HG03025 (cell line): Measurements from ENCODE around the gene B3GNT7.
"Not testable (repeated sequence)": the region's sequence is repeated elsewhere in the genome, so short reads cannot be mapped to it uniquely, and the experiment has no call there.

ENCODE experiments used
- ATAC-seq: cut with Tn5 transposase; IDR thresholded peaks from one replicate; pipeline ENCODE4 v1.9.1; 2021; ENCODE audit warnings: mild to moderate bottlenecking, moderate library complexity; ENCODE audit not compliant: unreplicated experiment, low FRiP score

Gene B3GNT7

GRCh38 chr2:231399046-231399852, 3.7 kb downstream of the B3GNT7 start:
- no peak for ATAC-seq

- ATAC-seq = no peak
Observed at GRCh38 chr2:231399853-231400680, 4.6 kb downstream of the B3GNT7 start.

- ATAC-seq = not testable (repeated sequence)
Observed at GRCh38 chr2:231400681-231401080, 5.2 kb downstream of the B3GNT7 start.

DNA sequence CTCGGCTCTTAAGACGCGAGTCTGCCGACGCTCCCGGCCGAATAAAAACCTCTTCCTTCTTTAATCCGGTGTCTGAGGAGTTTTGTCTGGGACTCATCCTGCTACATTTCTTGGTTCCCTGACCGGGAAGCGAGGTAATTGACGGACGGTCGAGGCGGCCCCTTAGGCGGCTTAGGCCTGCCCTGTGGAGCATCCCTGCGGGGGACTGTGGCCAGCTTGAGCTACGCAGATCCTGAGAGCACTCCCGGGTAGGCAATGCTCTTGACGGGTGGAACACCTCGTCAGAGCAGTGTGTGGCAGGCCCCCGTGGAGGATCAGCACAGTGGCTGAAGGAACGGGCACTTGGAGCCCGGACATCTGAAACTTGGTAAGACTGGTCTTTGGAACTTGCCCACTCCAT, 5.6 kb downstream of the B3GNT7 start:
- ATAC-seq = not testable (repeated sequence)

DNA sequence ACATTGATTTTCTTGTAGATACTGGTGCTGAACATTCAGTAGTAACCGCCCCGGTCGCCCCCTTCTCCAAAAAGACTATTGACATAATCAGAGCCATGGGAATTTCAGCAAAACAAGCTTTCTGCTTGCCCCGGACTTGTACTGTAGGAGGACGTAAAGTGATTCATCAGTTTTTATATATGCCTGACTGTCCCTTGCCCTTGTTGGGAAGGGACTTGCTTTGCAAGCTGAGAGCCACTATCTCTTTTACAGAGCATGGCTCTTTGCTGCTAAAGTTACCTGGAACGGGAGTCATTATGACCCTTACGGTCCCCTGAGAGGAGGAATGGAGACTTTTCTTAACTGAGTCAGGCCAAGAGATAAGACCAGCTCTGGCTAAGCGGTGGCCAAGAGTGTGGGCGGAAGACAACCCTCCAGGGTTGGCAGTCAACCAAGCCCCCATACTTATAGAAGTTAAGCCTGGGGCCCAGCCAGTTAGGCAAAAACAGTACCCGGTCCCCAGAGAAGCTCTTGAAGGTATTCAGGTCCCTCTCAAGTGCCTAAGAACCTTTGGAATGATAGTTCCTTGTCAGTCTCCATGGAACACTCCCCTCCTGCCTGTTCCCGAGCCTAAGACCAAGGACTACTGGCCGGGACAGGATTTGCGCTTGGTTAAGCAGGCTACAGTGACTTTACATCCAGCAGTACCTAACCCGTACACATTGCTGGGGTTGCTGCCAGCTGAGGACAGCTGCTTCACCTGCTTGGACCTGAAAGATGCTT, 8.1 kb downstream of the B3GNT7 start:
- not testable (repeated sequence) for ATAC-seq

GRCh38 chr2:231404183-231404578, 8.7 kb downstream of the B3GNT7 start:
- ATAC-seq = not testable (repeated sequence)

GRCh38 chr2:231405601-231406367, 10.3 kb downstream of the B3GNT7 start:
- ATAC-seq = not testable (repeated sequence)

- ATAC-seq = not testable (repeated sequence)
Observed at GRCh38 chr2:231407686-231408085, 12.2 kb downstream of the B3GNT7 start.

DNA sequence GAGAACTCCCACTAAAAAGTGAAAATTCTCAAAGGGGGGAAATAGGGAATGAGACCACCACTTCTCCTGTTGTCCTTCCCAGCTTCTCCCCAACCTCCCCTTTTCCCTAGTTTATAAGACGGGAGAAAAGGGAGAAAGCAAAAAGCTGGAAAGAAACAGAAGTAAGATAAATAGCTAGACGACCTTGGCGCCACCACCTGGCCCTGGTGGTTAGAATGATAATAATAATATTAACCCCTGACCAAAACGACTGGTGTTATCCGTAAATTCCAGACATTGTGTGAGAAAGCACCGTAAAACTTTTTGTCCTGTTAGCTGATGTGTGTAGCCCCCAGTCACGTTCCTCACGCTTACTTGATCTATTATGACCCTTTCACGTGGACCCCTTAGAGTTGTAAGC, 12.8 kb downstream of the B3GNT7 start:
- not testable (repeated sequence) for ATAC-seq

- no peak for ATAC-seq
Observed at GRCh38 chr2:231409776-231410175, 14.3 kb downstream of the B3GNT7 start.

GRCh38 chr2:231410293-231411004, 14.9 kb downstream of the B3GNT7 start:
- ATAC-seq = no peak

DNA sequence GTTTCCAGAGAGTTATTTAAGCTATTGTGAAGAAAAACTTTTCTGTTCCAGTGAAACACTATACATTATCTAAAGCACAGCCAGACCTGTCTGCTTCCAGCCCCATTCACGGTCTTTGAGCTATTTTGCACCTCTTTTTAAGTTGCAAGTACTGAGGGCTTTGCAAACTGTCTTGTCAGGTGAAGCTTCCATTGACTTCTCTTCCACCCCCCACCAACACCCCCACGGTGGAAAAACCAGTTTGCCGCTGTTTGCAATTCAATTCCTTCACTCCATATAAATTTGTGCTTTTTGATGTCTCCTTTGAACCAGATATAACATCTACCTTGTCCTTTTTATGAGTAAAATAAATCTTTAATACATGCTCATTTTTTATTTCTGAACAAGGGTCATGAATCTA, 15.7 kb downstream of the B3GNT7 start:
- ATAC-seq = no peak

- peak; percentile 87 for ATAC-seq
Observed at GRCh38 chr2:231411831-231412617, 16.5 kb downstream of the B3GNT7 start.

GRCh38 chr2:231412618-231412963, 17.1 kb downstream of the B3GNT7 start:
- ATAC-seq = no peak

DNA sequence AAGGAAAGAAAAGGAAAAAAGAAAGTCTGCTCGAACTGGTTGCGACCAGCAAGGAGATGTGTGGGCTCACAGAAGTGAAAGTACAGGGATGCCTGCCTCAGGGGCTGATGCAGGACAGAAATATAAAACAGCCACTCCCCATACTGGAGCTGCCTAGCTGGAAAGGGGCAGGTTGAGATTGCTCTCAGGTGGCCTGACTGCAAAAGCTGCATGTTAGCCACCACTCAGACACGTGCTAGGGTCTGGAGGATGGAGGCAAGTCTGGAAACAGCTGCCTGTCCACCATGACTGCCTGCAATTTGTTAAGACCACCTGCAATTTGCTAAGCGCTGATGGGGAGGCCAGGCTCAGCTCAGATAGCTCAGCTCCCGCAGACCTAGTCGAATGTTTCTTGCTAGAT, 17.9 kb downstream of the B3GNT7 start:
- no peak for ATAC-seq

DNA sequence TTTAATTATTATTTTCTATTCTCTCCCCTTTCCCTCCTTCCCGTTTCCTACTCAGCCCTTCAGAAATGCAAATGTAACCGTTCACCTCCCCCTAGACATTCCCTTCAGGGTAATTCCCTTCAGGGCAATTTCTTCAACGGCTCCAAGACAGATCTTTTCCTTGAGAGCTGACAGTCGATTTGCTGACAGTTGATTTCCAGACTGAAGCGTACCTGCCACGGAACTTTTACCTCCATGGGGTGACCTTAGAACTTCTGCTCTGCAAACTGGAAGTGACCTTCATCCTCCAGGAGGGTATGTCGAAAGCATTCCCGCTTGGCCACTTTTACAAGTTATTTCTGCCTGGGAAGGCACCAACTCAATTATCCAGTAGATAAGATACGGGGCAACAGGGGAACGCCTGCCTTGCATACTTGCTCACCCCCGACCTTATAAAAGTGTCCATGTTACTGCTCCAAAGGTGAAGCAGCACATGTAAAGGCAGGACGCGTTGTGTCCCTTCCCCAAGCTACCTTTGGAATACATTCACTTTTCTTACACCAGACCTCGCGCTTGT, 18.5 kb downstream of the B3GNT7 start:
- ATAC-seq = no peak

- ATAC-seq = no peak
Observed at GRCh38 chr2:231415029-231415428, 19.5 kb downstream of the B3GNT7 start.

GRCh38 chr2:231418820-231419640, 23.5 kb downstream of the B3GNT7 start:
- ATAC-seq = no peak
